NCI-H1417 (cell line): Measurements from ENCODE around the gene ARMCX5.

ENCODE experiments used
- DNase-seq, 3 experiments: peaks; one replicate each; lab custom pipeline; 2025; lab: John Stamatoyannopoulos, UW

Gene ARMCX5

DNA sequence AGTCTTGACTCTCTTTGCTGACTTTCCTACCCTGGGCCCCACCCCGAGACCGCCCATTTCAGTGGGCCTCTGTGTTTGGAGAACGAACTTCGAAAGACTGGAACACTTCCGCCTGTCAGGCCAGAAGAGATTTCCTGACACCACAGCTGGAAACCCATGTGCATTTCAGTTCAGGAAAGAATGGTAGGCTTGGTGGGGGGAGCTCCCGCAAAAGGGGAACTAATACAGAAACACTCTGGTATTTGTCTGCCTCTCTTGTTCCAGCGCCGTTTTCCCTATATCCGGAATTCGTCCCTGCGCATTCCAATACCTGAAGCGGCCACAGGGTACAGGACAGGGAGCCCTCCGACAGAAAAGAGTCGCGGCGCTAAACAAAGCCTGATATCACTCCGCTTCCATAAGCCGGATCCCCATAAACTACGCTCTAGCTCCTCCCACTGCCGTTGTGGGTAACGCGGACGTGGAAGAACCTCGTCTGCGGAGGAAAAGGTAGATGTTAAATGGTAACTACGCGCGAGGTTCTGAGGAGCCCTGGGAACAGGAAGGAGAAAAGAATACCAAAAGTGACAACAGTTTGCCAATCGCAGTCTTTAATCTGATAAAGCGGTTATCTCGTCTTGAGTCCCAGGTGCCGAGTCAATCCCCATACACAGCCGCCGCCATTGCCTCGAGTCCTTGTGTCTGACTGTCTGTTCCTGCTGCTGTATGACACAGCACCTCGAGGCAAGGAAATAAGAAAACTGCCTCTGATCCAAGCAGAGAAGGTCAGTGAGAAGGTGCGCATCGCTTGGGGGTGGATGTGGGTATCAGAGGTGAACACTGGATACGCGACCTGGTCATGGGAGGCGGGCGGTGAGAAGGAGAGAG is at the start of gene ARMCX5:
Gene ARMCX5, plus strand, starts transcription at position 432 of the 867 bp plus-strand sequence. CDS start 2,627 bp downstream, outside the sequence.
- DNase-seq, result peak; percentile 87 to 94 (median 89)

DNA sequence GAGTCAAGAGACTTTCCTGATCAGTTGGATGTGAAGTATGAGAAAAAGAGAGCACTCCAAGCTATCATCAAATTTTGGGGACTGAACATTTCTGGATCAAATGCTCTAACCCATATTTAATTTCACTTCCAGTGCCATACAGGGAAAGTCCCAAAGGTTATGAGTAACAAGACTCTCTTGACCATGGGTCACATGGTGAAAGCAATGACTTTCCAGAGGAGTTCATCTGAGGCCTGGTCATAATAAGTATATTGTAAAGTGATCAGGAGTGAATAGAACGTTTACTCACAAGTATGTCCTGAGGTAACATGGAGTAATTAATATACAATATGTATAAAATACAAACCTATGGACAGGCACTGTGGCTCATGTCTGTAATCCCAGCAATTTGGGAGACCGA is 40.7 kb upstream of the ARMCX5 start:
- no peak for DNase-seq

DNA sequence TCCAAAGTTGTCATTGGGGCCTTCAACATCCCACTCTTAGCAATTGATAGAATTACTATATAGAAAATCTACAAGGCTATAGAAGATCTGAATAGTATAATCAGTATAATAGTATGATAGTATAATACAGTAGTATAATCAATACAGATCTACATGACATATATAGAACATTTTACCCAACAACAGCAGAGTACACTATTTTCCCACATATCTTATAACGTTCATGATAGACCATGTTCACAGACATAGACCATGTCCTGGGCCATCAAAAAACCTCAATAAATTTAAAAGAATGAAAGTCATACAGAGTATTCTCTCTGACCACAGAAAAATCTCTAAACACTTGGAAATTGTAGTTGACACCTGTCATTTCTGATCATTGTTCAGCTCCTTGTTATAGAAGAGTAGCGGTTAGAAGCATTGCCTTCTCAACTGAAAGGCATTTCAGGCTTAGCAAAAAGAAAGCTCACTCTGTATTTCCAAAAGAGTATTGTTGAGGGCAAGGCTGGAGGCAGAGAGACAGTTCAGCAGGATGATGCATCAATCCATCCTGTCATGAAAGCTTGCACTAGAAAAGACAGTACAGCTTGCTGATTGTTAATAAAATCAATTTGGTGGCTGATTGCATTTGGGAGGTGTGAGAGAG is 38.8 kb upstream of the ARMCX5 start:
- no peak for DNase-seq

DNA sequence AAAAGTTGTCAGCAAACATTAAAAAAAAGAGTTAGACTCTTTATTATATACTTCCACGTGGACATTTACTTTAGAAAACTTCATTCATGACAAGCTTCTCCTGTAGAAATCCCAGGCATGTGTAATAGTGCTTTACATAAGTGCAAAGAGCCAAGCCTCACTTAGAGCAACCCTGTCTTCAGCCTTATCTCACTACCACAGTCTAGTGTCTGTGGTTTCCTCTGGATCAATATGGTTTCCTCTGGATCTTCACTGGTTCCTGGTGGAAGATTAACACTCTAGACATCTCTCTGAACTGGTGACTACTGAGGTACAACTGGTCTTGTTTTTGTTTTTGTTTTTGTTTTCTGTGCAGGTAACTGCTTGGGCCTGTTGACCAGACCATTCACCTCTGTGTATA is 18.4 kb upstream of the ARMCX5 start:
- DNase-seq, result no peak

DNA sequence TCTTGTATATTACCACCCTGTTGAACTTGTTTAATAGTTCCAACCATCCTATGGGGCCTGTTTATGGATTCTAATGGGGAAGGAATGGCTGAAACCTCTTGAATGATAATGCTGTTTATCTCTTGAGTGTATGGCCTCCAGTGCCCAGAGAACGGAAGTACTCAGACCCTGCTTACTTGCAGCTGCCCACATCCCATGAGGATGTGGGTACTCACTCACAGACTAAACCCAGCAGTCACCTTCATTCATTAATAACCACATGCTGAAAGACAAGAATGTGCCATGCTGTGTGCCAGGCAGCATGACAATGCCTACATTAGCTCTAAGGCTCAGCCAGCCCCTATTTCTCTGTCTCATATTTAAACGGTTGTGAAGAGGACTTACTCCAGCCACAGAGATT is 5.9 kb upstream of the ARMCX5 start:
- DNase-seq, result no peak

- DNase-seq, result peak in 2 of 3 experiments; percentile 22 to 57
Observed at GRCh38 chrX:102599951-102600579, 750 bp downstream of the ARMCX5 start.

GRCh38 chrX:102604327-102604726 is 5.0 kb downstream of the ARMCX5 start:
- DNase-seq, result no peak

GRCh38 chrX:102606115-102606514 is 6.8 kb downstream of the ARMCX5 start:
- DNase-seq, result no peak

- no peak for DNase-seq
Observed at GRCh38 chrX:102610905-102611304, 11.6 kb downstream of the ARMCX5 start.

DNA sequence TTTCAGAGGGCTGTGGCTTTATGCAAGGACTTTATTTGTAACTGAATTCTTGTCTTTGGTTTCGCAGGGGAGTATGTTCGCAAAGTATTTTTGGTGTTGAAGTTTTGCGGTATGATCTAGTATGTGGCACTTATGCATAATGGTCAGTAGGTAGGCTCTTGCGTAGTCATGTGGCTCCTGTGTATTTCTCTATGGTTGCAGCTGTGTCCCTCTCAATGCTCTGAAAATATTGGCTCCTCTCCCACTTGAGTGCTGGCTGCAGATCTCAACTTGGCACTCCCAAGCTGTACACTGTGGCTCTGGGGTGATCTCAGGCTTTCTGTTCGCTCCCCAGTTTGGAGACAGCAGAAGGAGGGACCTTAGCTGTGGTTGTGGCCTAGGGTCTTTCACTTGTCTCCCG is 24.8 kb downstream of the ARMCX5 start:
- no peak for DNase-seq

- DNase-seq, result no peak
Observed at GRCh38 chrX:102627640-102628039, 28.3 kb downstream of the ARMCX5 start.

- DNase-seq, result no peak
Observed at GRCh38 chrX:102637561-102637960, 38.2 kb downstream of the ARMCX5 start.

DNA sequence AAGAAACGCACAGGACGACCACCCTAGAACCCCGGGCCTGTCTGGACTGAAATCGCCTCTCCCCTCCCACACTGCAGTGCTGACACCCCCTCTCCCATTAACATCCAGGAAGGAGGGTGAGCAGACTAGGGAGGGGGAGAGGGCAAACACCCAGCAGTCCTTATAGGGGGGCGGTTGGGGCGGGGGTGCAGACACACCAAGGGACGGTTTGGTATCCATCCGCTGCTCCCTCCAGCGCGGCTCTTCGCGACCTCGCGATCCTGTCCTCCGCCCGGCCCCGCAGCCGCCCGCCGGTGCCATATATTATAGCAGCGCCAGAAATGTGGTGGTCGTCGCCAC is 51.6 kb downstream of the ARMCX5 start:
- DNase-seq, result no peak

DNA sequence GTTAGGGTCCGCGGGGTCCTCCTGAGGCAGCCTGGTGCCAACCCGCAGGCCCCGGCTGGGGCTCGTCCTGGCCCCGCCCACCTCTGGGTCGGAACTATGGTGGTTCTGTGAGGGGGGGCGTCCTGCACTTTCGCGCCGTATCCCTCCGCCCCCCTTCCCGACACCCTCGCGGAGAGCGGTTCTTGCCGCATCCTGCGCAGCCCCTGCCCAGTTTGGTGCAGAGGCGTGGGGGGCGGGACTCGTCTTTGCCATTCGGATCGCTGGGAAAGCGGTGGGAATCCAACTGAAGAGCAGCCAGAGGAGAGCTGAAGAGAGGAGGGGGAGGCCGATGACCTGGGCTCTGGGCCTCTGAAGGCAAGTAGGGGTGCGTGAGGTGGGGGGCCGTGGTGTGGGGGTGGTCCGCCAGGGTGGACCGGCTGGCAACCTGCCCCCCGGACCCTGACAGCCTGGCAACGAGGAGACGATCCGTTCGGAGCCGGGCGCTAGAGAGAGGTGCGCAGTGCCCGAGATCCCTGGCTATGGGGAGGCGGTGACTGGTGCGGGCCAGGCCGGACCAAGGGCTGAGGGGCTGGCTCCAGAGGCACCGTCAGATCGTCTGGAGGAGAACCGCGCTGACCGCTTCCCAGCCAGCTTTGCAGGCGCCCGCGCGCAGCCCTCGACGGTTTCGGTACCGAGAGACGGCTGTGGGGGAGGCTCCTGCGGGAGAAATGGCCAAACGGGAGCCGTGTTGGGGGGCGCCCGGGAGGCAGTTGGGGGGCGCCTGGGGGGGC is 52.1 kb downstream of the ARMCX5 start, which contains the start of gene GPRASP1:
Gene GPRASP1, plus strand, starts transcription at position 242 of the 770 bp plus-strand sequence. CDS start 2,431 bp downstream, outside the sequence.
- DNase-seq, result no peak

GRCh38 chrX:102652031-102652688 is 52.8 kb downstream of the ARMCX5 start:
- DNase-seq, result no peak
